Neural progenitor cell (in vitro differentiated cells): Measurements from ENCODE around the gene BMX.

Experiments
- EZH2phosphoT487 ChIP-seq: fragments of 200-600 bp; sonication (generic); IDR thresholded peaks from 2 replicates; pipeline ENCODE4 v1.6.1; 2017; ENCODE audit warnings: antibody characterized with exemption
- TF ChIP-seq, protein P1 (sequence below): fragments of 200-600 bp; sonication (generic); IDR thresholded peaks from 2 replicates; pipeline ENCODE4 v1.5.1; 2017; ENCODE audit warnings: antibody characterized with exemption, mild to moderate bottlenecking

DNA sequence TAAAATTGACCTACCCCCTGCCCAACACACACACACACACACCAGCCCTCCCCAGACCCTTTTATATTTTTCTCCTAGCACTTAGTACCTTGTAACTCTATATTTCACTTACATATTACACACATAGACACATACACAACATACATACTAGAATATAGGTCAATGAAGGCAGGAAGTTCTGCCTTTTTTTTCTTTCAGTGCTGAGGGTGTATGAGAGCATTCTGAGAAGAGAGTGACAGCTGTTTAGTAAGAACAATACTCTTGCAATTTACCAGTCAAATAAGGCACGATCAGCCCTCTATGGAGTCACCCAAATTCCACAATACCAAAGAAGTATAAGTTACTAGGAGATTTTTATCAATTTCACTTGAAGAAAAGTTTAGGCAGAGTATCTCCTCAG, 66.7 kb downstream of the BMX start:
- TF ChIP-seq, protein P1, sequence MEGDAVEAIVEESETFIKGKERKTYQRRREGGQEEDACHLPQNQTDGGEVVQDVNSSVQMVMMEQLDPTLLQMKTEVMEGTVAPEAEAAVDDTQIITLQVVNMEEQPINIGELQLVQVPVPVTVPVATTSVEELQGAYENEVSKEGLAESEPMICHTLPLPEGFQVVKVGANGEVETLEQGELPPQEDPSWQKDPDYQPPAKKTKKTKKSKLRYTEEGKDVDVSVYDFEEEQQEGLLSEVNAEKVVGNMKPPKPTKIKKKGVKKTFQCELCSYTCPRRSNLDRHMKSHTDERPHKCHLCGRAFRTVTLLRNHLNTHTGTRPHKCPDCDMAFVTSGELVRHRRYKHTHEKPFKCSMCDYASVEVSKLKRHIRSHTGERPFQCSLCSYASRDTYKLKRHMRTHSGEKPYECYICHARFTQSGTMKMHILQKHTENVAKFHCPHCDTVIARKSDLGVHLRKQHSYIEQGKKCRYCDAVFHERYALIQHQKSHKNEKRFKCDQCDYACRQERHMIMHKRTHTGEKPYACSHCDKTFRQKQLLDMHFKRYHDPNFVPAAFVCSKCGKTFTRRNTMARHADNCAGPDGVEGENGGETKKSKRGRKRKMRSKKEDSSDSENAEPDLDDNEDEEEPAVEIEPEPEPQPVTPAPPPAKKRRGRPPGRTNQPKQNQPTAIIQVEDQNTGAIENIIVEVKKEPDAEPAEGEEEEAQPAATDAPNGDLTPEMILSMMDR = no peak
- no peak for TF ChIP-seq EZH2phosphoT487
